NCI-H1436 (cell line): ENCODE measurements around the gene OTUB2.
A peak's percentile ranks its signal among the peaks of the same experiment; 100 is the strongest.

Experiments
- DNase-seq: peaks from one replicate; lab custom pipeline; 2025; lab: John Stamatoyannopoulos, UW

The OTUB2 gene

DNA sequence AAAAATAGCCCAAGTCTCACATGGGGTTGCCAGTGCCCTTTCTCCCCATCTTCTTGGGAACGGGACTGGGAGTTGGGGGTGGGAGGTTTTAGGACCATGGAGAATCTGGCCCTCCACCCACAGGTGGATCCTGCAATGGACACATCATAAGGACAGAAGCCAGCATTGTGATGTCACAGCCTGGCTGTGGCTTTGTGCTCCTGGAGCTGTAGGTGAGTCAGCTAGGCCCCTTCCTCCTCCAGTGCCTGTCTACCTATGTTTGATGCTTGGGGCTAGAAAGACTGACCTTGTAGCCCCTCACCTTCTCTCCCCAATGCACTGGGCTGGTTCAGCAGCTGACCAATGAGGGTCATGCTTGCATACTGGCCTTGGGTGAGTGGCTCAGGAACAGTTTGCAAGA lies 29.1 kb upstream of the OTUB2 start, which contains the start of gene CCDC197:
CCDC197 (plus strand) TSS at position 220 of the 400 bp plus-strand sequence. CDS start 831 bp downstream, outside the sequence.
- no peak for DNase-seq

DNA sequence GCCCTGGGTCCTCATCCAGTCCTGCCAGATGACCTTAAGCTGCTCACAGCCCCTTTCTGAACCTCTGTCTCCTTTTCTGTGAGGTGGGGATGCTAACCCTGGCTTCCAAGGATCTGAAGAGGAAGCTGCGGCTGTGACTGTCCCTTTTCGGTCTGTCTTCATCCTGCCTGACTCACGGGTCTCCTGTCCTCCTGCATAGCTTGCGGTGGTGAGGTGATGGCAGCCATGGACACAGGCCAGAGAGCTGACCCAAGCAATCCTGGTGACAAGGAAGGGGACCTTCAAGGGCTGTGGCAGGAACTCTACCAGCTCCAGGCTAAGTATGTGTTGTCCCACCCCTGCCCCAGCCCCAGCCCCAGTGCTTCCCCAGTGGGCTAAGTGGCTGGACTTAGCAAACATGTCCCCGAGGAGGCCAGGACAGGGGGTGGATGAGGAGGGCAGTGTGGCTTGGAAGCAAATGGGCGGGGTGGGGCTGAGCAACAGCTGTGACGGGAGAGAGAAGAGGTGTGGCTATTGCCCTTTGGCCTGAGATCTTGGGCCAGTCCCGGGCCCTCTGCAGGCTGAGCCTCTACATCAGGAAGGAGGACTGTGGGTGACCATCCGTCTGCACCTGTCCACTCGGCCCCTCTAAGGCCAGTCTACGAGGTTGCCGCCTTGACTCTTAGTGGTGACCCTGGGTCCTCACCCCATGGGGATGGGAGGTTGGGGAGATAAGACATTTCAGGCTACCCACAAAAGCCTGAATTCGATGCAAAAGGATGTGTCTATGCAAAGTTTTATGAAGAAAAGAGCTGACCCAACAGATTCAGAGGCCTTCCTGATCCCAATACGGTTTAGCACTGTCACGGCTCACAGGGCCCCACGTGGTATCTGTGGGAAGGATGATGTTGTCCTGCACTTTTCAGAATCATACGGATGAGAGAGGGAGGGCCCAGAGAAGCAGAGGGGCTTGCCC lies 27.9 kb upstream of the OTUB2 start:
- DNase-seq: no peak

DNA sequence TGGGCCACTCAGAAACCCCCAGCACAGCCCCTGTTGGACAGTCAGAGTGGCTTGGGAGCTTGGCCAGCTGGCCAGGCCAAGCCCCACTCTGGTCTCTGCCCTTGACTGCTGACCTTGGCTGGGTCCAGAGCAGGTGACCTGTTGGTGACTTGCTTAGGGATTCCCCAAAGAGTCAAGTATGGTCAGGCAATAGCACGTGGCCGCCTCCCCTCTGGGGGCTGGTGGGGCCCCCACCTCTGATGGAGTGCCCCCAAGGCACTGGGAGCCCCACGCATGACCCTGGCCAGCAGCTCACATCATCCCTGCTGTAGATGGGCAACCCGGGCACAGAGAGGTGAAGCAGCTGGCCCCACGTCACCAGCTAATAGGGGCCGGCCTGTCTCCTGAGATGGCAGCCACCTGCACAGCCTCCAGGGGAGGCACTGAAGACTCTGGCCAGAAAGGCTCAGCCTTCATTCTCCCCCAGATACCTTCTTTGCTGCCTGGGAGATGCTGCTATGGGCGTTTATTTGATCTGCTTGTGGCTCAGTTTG lies 27.2 kb upstream of the OTUB2 start:
- no peak for DNase-seq

DNA sequence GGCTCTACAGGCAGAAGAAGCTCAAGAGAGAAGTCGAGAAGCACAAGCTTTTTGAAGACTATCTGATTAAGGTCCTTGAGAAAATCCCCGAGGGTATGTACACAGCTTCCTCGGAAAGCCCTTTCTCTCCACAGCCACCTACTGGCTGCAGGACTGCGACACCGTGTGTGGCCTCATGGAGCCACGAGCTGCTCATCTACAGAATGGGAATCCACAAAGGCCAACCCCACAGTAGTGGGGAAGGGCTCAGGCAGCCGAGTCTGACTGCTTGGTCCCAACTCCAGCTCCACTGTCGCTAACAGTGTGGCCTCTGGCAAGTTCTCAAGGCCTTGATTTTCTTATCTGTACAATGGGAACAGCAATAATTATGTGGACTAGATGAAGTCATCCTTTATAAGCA lies 26.6 kb upstream of the OTUB2 start:
- no peak for DNase-seq

DNA sequence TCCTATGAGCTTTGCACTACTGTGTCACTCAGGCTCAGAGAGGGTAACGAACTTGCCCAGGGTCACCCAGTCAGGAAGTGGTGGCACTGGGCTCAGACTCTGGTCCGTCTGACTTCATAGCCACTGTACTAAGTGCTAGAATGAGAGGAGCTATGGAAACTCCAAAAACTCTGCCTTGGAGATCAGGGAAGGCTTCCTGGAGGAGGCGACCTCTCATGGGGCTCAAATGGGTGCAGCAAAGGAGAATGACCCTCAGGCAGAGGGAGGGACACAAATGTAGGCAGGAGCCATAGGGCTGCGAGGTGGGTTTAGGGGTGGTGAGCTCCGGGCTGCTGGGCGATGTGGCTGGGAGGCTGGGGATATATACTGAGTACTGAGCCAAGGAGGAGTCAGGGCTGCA lies 25.9 kb upstream of the OTUB2 start:
- DNase-seq: no peak

- DNase-seq: no peak
These were observed 25.1 kb upstream of the OTUB2 start for GRCh38 chr14:94001016-94001415.

GRCh38 chr14:94001501-94002396 lies 24.4 kb upstream of the OTUB2 start:
- peak; percentile 20 for DNase-seq

DNA sequence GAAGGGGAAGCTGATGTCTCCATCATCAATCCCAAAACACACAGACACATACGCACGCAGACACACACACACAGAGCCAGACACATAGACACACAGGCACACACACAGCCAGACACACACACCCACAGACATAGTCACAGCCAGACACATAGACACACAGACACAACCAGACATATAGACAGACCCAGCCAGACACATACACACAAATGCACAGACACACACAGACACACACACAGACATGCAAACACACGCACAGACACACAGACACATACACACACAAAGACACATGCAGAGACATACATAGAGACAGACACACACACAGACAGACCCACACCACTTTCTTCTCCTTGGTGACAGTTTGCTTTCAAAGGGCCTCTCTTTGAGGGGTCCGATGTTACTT lies 22.7 kb upstream of the OTUB2 start:
- no peak for DNase-seq

DNA sequence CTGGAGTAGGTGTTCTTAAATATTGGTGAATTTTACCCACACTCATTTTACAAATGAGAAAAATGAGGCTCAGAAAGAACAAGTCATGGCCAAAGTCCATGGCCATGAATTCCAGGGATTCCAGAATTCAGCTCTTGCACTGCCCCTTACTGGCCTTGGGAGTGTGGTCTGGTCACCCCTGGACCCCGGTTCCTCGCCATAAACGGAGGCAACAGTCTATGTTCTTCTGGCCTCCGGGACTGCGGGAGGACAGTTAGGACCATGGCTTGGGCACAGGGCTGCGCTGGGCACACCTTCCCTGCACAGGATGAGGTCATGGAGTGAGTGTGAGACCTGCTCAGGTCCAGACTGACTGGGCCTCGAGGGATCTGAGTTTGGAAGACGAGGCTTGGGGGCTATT lies 22.1 kb upstream of the OTUB2 start:
- no peak for DNase-seq

- DNase-seq: no peak
These were observed 20.6 kb upstream of the OTUB2 start for GRCh38 chr14:94005324-94006073.

GRCh38 chr14:94008234-94008633 lies 17.9 kb upstream of the OTUB2 start:
- no peak for DNase-seq

- DNase-seq: no peak
These were observed 16.4 kb upstream of the OTUB2 start for GRCh38 chr14:94009767-94010166.

- DNase-seq: no peak
These were observed 15.5 kb upstream of the OTUB2 start for GRCh38 chr14:94010625-94011024.

- DNase-seq: no peak
These were observed 14.3 kb upstream of the OTUB2 start for GRCh38 chr14:94011795-94012194.

GRCh38 chr14:94014382-94014781 lies 11.8 kb upstream of the OTUB2 start:
- DNase-seq: no peak

- no peak for DNase-seq
These were observed 10.9 kb upstream of the OTUB2 start for GRCh38 chr14:94015223-94015622.

DNA sequence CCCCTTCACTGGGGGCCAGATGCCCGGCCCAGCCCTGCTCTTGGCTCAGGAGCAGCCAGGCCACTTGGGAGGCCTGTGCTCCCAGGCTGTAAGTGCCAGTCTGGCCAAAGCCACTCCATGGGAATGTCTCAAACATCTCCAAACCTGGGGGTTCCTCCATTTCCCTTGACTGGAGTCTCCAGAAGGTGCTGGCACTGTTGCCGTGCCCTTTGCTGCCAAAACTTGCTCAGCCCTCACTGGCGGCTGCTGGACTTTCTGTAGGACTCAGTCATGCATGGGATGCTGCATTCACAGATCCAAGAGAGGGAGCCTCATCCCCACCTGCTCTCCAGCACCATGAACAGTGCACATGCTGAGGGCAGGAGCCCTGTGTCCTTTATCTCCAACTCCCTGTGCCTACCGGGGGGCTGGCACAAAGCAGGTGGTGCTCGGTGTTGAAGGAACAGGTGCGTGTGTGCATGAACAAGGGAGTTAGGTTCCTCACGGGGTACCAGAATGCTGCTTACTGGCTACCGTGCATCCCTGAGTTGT lies 9.6 kb upstream of the OTUB2 start:
- no peak for DNase-seq

DNA sequence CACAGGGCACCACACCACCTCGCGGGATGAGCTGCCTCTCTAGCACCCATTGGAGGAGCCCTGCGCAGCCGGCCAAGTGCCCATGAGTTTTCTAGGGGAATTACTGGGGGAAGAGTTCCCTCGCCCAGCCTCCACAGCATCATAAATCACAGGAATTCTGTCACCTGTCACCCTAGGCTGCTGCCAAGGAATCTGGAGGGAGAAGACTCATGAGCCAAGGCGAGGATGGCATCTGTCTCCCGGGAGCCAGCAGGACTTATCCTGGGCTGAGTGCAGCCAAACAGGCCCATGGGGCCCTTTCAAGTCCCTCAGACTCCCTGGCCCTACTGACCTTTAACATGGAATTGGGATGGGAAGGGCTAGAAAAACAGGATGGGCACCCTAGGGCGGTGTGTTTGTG lies 7.8 kb upstream of the OTUB2 start:
- DNase-seq: no peak

DNA sequence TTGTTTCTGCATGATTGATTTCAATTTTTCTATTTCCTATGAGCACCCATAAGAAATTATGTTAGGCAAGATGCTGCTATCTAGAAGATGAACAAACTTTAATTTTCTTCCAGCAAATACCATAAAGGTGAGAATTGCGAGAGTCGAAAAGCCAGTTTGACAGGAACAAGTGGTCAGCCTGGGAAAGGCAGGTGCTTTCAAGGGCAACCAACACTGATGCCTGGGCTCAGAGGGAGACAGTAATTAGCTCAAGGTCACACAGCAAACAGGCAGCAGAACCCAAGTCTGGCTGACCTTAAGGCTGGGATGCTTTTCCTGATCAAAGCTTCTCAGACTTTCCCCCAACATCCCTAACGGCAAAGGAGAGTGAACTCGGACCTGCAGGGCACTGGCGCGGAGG lies 6.8 kb upstream of the OTUB2 start:
- no peak for DNase-seq

DNA sequence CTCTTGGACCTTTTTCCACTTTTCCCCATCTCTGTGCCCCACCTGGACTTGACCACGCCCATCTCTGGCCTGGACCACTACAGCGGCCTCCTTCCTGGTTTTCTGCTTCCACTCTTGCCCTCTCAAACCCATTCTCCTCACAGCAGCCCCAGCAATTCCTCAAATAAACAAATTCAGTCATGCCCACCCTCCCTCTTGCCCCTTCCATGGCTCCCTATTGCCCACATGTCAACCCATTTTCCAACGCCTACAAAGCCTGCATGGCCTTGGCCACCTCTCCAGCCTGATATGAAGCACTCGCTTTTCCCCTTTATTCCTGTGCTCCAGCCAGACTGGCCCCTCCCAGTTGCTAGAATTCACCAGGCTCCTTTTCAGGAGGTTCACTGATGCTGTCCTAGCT lies 5.9 kb upstream of the OTUB2 start:
- no peak for DNase-seq

- DNase-seq: no peak
These were observed 5.1 kb upstream of the OTUB2 start for GRCh38 chr14:94021001-94021400.
